Astrocyte of the cerebellum (primary cell): ENCODE results near the gene KLK4.

Experiments
- DNase-seq: peaks from one replicate; pipeline ENCODE4 v3.0.0-alpha.2; 2011; ENCODE audit warnings: low read depth
- H3K4me3 ChIP-seq: 2 replicates; pipeline ENCODE4 v1.5.1; 2011; ENCODE audit warnings: mild to moderate bottlenecking, low read depth, low read length, moderate library complexity
- in situ Hi-C: cut with HindIII; loops from 2 replicates; pipeline ENCODE4 v1.10.0; 2017; ENCODE audit warnings: low sequenced_read_pairs
- TF ChIP-seq, protein P1 (sequence below): IDR thresholded peaks from 2 replicates; pipeline ENCODE4 v1.5.1; 2012; ENCODE audit warnings: low read length, low read depth, moderate library complexity, mild to moderate bottlenecking; ENCODE audit errors: missing control alignments

Gene KLK4, protein sequence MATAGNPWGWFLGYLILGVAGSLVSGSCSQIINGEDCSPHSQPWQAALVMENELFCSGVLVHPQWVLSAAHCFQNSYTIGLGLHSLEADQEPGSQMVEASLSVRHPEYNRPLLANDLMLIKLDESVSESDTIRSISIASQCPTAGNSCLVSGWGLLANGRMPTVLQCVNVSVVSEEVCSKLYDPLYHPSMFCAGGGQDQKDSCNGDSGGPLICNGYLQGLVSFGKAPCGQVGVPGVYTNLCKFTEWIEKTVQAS

DNA sequence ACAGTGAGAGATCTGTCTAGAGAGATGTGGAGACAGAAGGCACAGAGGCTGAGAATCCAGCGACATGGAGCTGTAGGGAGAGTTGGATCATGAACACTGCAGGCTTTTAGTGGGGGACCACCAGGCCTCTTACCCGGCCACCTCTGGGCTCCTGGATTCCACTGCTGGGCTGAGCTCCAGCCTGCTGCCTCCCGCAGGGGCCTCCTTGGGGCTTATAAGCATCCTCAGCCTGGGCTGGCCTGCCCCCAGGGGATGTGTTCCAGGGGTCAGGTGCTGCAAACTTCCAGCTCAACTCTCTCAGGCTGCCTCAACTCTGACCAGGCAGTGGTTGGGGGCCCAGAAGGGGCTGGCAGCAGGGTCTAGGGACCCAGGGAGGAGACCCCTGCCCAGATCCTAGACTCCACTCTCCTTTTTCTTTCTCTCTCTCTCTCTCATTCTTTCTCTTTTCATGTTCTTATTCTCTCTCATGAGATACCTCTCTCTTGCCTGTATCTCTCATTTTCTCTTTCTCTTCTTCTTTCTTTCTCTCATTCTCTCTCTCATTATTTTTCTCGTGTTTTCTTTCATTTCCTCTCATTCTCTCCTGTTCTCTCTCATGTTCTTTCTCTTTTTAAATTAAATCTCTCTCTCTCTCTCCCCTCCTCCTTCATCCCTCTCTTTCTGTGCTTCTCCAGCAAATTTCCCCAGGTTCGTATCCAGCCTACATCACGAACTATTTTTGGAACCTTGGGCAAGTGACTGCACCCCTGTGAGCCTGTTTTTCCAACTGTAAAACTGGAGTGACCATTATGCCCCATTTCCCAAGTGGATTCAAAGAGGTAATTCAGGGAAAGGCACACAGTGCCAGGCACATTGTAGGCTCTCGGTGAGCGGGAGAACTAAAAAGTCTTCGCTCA, at the start of gene KLK4:
KLK4 (minus strand) TSS at position 190 of the 896 bp plus-strand sequence. CDS start 657 bp downstream, outside the sequence.
- DNase-seq: no peak
- in situ Hi-C loops: no loop called here
- H3K4me3 ChIP-seq: no peak within 1 kb of the TSS
- TF ChIP-seq, protein P1, sequence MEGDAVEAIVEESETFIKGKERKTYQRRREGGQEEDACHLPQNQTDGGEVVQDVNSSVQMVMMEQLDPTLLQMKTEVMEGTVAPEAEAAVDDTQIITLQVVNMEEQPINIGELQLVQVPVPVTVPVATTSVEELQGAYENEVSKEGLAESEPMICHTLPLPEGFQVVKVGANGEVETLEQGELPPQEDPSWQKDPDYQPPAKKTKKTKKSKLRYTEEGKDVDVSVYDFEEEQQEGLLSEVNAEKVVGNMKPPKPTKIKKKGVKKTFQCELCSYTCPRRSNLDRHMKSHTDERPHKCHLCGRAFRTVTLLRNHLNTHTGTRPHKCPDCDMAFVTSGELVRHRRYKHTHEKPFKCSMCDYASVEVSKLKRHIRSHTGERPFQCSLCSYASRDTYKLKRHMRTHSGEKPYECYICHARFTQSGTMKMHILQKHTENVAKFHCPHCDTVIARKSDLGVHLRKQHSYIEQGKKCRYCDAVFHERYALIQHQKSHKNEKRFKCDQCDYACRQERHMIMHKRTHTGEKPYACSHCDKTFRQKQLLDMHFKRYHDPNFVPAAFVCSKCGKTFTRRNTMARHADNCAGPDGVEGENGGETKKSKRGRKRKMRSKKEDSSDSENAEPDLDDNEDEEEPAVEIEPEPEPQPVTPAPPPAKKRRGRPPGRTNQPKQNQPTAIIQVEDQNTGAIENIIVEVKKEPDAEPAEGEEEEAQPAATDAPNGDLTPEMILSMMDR: no peak

DNA sequence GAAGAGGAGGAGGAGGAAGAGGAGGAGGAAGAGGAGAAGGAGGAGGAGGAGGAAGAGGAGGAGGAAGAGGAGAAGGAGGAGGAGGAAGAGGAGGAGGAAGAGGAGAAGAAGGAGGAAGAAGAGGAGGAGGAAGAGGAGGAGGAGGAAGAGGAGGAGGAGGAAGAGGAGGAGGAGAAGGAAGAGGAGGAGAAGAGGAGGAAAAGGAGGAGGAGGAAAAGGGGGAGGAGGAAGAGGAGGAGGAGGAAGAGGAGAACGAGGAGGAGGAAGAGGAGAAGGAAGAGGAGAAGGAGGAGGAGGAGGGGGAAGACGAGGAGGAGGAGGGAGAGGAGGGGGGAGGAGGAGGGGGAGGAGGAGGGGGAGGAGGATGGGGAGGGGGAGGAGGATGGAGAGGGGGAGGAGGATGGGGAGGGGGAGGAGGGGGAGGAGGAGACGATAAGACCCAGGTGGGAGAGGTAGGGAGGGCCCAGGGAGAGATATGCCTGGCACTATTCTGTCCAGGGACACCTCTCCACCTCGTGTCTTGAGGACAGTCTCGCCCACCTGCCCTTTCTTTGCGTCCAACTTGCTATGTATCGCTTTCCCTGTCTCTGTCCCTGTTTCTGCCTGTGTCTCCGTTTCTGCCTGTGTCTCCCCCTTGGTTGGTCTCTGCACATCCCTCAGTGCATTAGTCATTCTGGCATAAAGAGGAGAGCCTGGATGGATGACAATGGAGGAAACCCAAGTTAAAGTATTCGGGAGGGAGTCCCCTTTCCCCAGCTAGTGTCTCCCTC, 48.7 kb upstream of the KLK4 start:
- in situ Hi-C loops: no loop called here
- no peak overlapping the region for H3K4me3 ChIP-seq
- TF ChIP-seq, protein P1: no peak
- no peak for DNase-seq

DNA sequence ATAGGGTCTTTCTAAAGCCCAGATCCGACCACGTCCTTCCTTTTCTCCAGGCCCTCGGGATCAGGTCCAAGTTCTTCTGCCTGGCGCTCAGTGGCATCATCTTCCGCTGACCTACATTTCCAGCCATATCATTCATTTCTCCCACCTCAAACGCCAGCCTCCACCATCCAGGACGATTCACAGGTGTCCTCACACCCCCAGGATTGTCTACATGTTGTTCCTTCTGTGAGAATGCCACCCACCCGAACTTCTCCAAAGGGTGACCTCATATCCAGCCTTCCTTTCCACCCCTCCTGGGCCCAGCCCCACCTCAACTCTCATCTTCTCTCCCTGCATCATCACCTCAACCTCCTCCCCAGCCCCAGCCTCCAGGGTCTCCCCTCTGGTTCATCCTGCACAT, 46.4 kb upstream of the KLK4 start:
- H3K4me3 ChIP-seq: no peak overlapping the region
- DNase-seq: no peak
- TF ChIP-seq, protein P1: no peak
- in situ Hi-C loops: no loop called here

DNA sequence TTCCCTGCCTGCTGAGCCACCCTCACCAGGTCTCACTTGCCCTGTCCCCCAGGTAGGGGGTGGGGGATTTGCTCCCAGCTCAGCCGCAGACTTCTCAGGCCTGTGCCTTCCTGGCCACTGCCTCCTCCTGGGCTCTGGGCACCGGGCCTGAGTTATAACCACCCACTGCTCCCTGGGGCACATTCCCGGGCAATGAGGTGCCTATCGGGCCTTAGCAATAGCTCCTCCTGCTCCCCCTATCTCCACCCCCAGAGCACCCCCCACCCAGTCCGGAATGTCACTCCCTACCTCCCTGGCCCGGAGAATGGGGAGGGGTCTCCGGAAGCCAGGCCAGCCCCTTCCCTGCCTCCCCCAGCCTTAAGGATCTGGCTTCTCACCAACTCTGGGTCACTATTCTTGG, 41.7 kb upstream of the KLK4 start, which contains the start of gene KLK5:
KLK5 (minus strand) TSS at position 129 of the 400 bp plus-strand sequence. CDS start 381 bp downstream, outside the sequence.
- TF ChIP-seq, protein P1: no peak
- in situ Hi-C loops: no loop called here
- H3K4me3 ChIP-seq: no peak within 1 kb of the TSS
- DNase-seq: no peak

DNA sequence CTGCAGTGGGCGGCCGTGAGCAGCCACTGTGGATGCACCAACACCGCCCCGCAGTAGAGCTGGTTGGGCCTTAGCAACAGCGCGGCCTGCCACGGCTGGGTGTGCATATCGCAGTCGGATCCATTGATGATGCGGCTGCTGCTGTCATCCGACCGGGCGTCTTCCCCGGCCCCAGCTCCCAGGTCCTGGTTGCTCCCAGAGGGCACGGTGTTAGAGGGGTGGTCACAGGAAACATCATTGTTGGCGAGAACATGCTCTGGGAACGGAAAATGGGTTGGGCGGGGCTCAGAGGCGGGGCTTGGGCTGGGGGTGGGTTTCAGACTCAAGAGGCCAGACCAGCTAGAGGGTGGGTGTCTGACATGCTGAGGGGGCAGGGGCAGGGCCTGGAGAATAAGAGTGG, 38.7 kb upstream of the KLK4 start:
- TF ChIP-seq, protein P1: no peak
- no peak for DNase-seq
- in situ Hi-C loops: no loop called here
- no peak overlapping the region for H3K4me3 ChIP-seq

DNA sequence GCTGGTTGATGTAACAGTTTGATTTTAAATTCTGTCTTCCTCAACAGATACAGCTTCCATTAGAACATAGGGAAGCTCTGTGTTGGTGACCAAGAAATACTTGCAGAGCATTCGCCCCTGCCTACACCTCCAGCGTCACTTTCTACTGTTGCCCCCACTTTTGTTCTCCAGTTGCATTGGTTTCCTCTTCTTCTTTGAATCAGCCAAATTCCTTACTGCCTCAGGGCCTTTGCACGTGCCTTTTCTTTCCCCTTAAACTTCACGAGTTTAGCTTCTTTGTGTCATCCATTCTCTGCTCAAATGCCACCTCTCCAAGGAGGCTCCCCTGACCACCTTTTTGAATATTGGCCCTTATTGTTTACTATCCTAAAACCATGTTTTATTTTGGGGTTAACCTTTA, 35.9 kb upstream of the KLK4 start:
- TF ChIP-seq, protein P1: no peak
- in situ Hi-C loops: no loop called here
- no peak for DNase-seq
- H3K4me3 ChIP-seq: no peak overlapping the region
